Cardiac fibroblast (primary cell): Measurements from ENCODE around the gene TNIK.

Source experiments
- DNase-seq, 2 donors: peaks; one replicate each; pipeline versions ENCODE4 v3.0.0 to v3.0.0-alpha.2; 2010; ENCODE audit warnings: low read depth in 2 of 2
- H3K4me3 ChIP-seq, 2 donors: replicated peaks in 1 of 2; 1 replicate in 1 of 2; 2 replicates in 1 of 2; pipeline ENCODE4 v1.5.1; 2011; ENCODE audit warnings: low read depth in 2 of 2, low read length in 2 of 2, mild to moderate bottlenecking in 2 of 2, moderate library complexity in 1 of 2
- CTCF ChIP-seq: IDR thresholded peaks from one replicate; pipeline ENCODE4 v1.5.1; 2011; ENCODE audit warnings: low read depth, mild to moderate bottlenecking, low read length, inconsistent platforms

TNIK gene

GRCh38 chr3:171223396-171223795 lies 236.8 kb downstream of the TNIK start:
- no peak for DNase-seq
- H3K4me3 ChIP-seq, result no peak overlapping the region
- no peak for TF ChIP-seq CTCF

- TF ChIP-seq CTCF, result no peak
Measured at GRCh38 chr3:171222995-171223394, 237.2 kb downstream of the TNIK start.

GRCh38 chr3:171221597-171221996 lies 238.6 kb downstream of the TNIK start:
- no peak overlapping the region for H3K4me3 ChIP-seq
- no peak for DNase-seq
- TF ChIP-seq CTCF, result no peak

More at GRCh38 chr3:171222995-171223394, 237.2 kb downstream of the TNIK start:
- DNase-seq, result no peak
- no peak overlapping the region for H3K4me3 ChIP-seq

- DNase-seq, result no peak
Measured at GRCh38 chr3:171221104-171221503, 239.1 kb downstream of the TNIK start.

GRCh38 chr3:171219258-171219657 lies 240.9 kb downstream of the TNIK start:
- no peak overlapping the region for H3K4me3 ChIP-seq
- no peak for TF ChIP-seq CTCF
- no peak for DNase-seq

More at GRCh38 chr3:171221104-171221503, 239.1 kb downstream of the TNIK start:
- TF ChIP-seq CTCF, result no peak
- H3K4me3 ChIP-seq, result no peak overlapping the region

- TF ChIP-seq CTCF, result no peak
- no peak overlapping the region for H3K4me3 ChIP-seq
- no peak for DNase-seq
Measured at GRCh38 chr3:171218069-171218468, 242.1 kb downstream of the TNIK start.

GRCh38 chr3:171213907-171214306 lies 246.3 kb downstream of the TNIK start:
- no peak for DNase-seq
- no peak overlapping the region for H3K4me3 ChIP-seq
- TF ChIP-seq CTCF, result no peak
